DND-41 (cell line): ENCODE data around the gene TRHDE.

Experiments
- ATAC-seq: fragments of 200-7000 bp; cut with Tn5 transposase; 3 replicates; pipeline ENCODE4 v1.9.1; 2021; ENCODE audit warnings: low read depth; ENCODE audit not compliant: insufficient read depth
- DNase-seq: peaks from one replicate; pipeline ENCODE4 v3.0.0-alpha.2; 2020
- H2AFZ ChIP-seq: 2 replicates; pipeline ENCODE4 v1.6.0; 2012; ENCODE audit warnings: low read depth, low read length
- H3K27ac ChIP-seq: 2 replicates; pipeline ENCODE4 v1.5.1; 2012; ENCODE audit warnings: low read length, inconsistent platforms
- H3K27me3 ChIP-seq: fragments of 200-600 bp; sonication (generic); 2 replicates; pipeline ENCODE4 v1.6.0; 2012; ENCODE audit warnings: low read length, mild to moderate bottlenecking, inconsistent platforms; ENCODE audit not compliant: insufficient read depth, poor library complexity
- H3K36me3 ChIP-seq: 2 replicates; pipeline ENCODE4 v1.5.1; 2012; ENCODE audit warnings: low read length, inconsistent platforms; ENCODE audit not compliant: insufficient read depth
- H3K4me1 ChIP-seq: 2 replicates; pipeline ENCODE4 v1.5.1; 2012; ENCODE audit warnings: mild to moderate bottlenecking, low read length; ENCODE audit not compliant: insufficient read depth
- H3K4me2 ChIP-seq: 2 replicates; pipeline ENCODE4 v1.6.0; 2012; ENCODE audit warnings: mild to moderate bottlenecking, moderate library complexity, low read length, inconsistent platforms; ENCODE audit not compliant: insufficient read depth
- H3K4me3 ChIP-seq, 2 experiments: fragments of 200-600 bp in 1 of 2; shearing (Covaris generic) in 1 of 2; 2 replicates each; pipeline ENCODE4 v1.5.1; 2012 to 2016; ENCODE audit warnings: inconsistent platforms in 2 of 2, low read length in 2 of 2, mild to moderate bottlenecking in 2 of 2, low read depth in 1 of 2, moderate library complexity in 1 of 2
- H3K79me2 ChIP-seq: 2 replicates; pipeline ENCODE4 v1.6.0; 2012; ENCODE audit warnings: low read length, inconsistent platforms; ENCODE audit not compliant: insufficient read depth
- H3K9ac ChIP-seq: 2 replicates; pipeline ENCODE4 v1.6.0; 2012; ENCODE audit warnings: low read depth, mild to moderate bottlenecking, inconsistent platforms, low read length, moderate library complexity
- H3K9me3 ChIP-seq: 2 replicates; pipeline ENCODE4 v1.5.1; 2012; ENCODE audit warnings: low read length, moderate library complexity, mild to moderate bottlenecking, inconsistent platforms; ENCODE audit not compliant: insufficient read depth, severe bottlenecking
- H4K20me1 ChIP-seq: 2 replicates; pipeline ENCODE4 v1.6.0; 2012; ENCODE audit warnings: low read length; ENCODE audit not compliant: insufficient read depth
- CTCF ChIP-seq: IDR thresholded peaks from 2 replicates; pipeline ENCODE4 v1.5.1; 2012; ENCODE audit warnings: borderline replicate concordance, low read length, moderate library complexity, mild to moderate bottlenecking; ENCODE audit not compliant: poor library complexity, severe bottlenecking; ENCODE audit errors: extremely low read depth
- EZH2 ChIP-seq: IDR thresholded peaks from 3 replicates; pipeline ENCODE4 v1.6.1; 2012; ENCODE audit warnings: borderline replicate concordance, low read depth, mild to moderate bottlenecking, moderate library complexity, low read length, inconsistent platforms; ENCODE audit not compliant: severe bottlenecking

TRHDE gene

GRCh38 chr12:72300728-72301127 lies 28.6 kb downstream of the TRHDE start:
- no peak for TF ChIP-seq CTCF
- ATAC-seq (no peak), DNase-seq (no peak)
- H3K27ac ChIP-seq, result no peak overlapping the region
- no peaks in the 10 kb centered on the region for H4K20me1 ChIP-seq
- H3K27me3 ChIP-seq, result no peaks in the 10 kb centered on the region
- H3K79me2 ChIP-seq, result no peaks in the 10 kb centered on the region
- no peak overlapping the region for H3K4me3 ChIP-seq
- H2AFZ ChIP-seq, result no peak overlapping the region
- H3K9ac ChIP-seq, result no peak overlapping the region
- H3K4me1 ChIP-seq, result no peaks in the 10 kb centered on the region
- H3K4me2 ChIP-seq, result no peak overlapping the region
- H3K9me3 ChIP-seq, result no peaks in the 10 kb centered on the region
- no peaks in the 10 kb centered on the region for H3K36me3 ChIP-seq

DNA sequence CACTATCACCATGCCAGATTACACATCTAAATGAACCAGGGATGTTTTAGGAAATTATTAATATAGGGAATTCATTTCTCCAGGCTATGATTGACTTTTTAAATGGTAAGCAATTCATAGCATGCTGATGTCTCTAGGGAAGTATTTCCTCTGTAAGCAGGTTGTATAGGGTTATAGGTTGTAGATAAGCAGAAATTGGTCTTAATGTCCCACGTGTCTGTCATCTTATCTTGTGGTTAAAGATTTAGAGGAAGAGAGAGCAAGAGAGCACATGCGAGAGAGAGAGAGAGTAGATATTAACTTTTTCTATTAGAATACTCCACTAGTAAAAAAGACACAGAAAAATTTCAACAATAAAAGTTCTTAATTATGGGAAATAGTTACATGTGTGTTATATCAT lies 32.6 kb downstream of the TRHDE start:
- ATAC-seq (no peak), DNase-seq (no peak)
- Histone ChIP-seq H2AFZ (no peak overlapping the region), H3K4me3 (no peak overlapping the region), H3K79me2 (no peaks in the 10 kb centered on the region), H3K4me1 (no peaks in the 10 kb centered on the region), H3K9ac (no peak overlapping the region), H3K27ac (no peak overlapping the region), H3K4me2 (no peak overlapping the region), H4K20me1 (no peaks in the 10 kb centered on the region), H3K27me3 (no peaks in the 10 kb centered on the region), H3K36me3 (no peaks in the 10 kb centered on the region), H3K9me3 (no peaks in the 10 kb centered on the region)
- TF ChIP-seq CTCF, result no peak
- TF ChIP-seq EZH2, result no peak

- Histone ChIP-seq H3K27me3 (no peaks in the 10 kb centered on the region), H3K4me3 (no peak overlapping the region), H3K27ac (no peak overlapping the region), H3K36me3 (no peaks in the 10 kb centered on the region), H3K9ac (no peak overlapping the region), H3K79me2 (no peaks in the 10 kb centered on the region), H4K20me1 (no peaks in the 10 kb centered on the region), H2AFZ (no peak overlapping the region), H3K4me2 (no peak overlapping the region), H3K4me1 (no peaks in the 10 kb centered on the region), H3K9me3 (no peaks in the 10 kb centered on the region)
- DNase-seq, result no peak
- ATAC-seq, result no peak
- TF ChIP-seq CTCF (no peak), EZH2 (no peak)
Observed at GRCh38 chr12:72307229-72307628, 35.1 kb downstream of the TRHDE start.

DNA sequence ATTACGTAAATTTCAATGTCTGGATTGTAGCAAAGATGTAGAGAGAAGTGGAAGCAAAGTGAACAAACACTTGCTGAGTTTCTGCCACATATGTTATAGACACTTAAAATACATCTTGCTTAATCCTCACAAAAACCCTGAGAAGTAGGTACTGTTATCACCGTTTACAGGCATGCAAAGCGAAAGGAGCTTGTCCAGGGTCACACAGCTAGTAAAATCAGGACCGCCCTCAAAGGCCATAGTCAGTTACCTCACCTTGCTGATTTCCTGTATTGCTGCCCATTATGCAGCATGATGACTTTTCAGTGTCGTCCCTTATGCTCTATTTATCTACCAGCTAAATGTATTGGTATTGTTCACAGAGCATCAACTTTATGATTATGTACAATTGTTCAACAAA lies 39.8 kb downstream of the TRHDE start:
- Histone ChIP-seq H3K4me3 (no peak overlapping the region), H3K4me2 (no peak overlapping the region), H3K27ac (no peak overlapping the region), H2AFZ (no peak overlapping the region), H3K4me1 (no peaks in the 10 kb centered on the region), H3K9ac (no peak overlapping the region), H3K27me3 (no peaks in the 10 kb centered on the region), H3K79me2 (no peaks in the 10 kb centered on the region), H3K36me3 (no peaks in the 10 kb centered on the region), H4K20me1 (no peaks in the 10 kb centered on the region), H3K9me3 (no peaks in the 10 kb centered on the region)
- DNase-seq (no peak), ATAC-seq (no peak)
- TF ChIP-seq CTCF (no peak), EZH2 (no peak)
